Subcutaneous adipose tissue (tissue), 4 donors: Measurements from ENCODE around the gene CFHR3. TPM values are rescaled to one million over a fixed set of nuclear protein-coding genes. Genes with fewer than 3 reads are reported as not detected.
"Not testable (repeated sequence)": the region's sequence is repeated elsewhere in the genome, so short reads cannot be mapped to it uniquely, and the experiment has no call there.

Source experiments
- total RNA-seq, 4 donors: library from RNA; depleted of rRNA; stranded (reverse); fragments of >200 nt; gene quantifications; one replicate each; pipeline ENCODE4 v1.1.0, GENCODE V29; 2016
- TF ChIP-seq, protein P1 (sequence below): fragments of 450-650 bp; IDR thresholded peaks from one replicate; pipeline ENCODE4 v1.5.1; 2016; ENCODE audit warnings: low read depth, mild to moderate bottlenecking, control low read depth, antibody characterized with exemption, moderate library complexity

The CFHR3 gene
- total RNA-seq, 4 donors from 2014 or later, result 0.33 to 0.88 TPM; not detected in 2

DNA sequence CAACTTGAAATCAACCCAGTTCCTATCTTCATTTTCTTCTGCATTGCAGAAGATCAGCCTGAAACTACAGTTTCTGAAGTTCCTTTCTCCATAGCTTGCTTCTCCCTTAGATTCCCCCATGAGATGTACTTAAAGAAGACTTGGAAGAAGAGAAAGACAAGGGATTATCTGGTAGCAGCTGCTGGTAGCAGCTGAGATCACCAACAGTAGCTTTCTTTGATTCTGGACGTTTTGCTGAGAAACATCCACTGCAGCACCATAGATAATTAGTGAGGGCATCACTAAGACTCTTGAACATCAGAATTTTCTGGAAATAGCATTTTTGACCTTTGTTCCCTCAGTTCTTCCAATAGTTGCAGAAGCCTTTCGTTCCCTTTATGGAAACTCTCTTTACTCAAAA lies 465 bp upstream of the CFHR3 start:
- TF ChIP-seq, protein P1, sequence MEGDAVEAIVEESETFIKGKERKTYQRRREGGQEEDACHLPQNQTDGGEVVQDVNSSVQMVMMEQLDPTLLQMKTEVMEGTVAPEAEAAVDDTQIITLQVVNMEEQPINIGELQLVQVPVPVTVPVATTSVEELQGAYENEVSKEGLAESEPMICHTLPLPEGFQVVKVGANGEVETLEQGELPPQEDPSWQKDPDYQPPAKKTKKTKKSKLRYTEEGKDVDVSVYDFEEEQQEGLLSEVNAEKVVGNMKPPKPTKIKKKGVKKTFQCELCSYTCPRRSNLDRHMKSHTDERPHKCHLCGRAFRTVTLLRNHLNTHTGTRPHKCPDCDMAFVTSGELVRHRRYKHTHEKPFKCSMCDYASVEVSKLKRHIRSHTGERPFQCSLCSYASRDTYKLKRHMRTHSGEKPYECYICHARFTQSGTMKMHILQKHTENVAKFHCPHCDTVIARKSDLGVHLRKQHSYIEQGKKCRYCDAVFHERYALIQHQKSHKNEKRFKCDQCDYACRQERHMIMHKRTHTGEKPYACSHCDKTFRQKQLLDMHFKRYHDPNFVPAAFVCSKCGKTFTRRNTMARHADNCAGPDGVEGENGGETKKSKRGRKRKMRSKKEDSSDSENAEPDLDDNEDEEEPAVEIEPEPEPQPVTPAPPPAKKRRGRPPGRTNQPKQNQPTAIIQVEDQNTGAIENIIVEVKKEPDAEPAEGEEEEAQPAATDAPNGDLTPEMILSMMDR, result no peak

DNA sequence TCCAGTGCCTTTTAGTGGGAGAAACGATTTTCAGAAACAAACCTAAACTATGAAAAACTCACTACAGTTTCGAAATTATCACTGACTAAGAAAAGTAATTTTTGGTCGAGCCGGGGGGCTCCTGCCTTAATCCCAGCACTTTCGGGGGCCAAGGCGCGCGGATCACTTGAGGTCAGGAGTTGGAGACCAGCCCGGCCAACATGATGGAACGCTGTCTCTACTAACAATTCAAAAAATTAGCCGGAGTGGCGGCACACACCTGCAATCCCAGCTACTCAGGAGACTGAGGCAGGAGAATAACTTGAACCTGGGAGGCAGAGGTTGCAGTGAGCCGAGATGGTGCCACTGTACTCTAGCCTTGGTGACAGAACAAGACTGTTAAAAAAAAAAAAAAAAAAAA lies 3.0 kb downstream of the CFHR3 start:
- TF ChIP-seq, protein P1, result no peak

DNA sequence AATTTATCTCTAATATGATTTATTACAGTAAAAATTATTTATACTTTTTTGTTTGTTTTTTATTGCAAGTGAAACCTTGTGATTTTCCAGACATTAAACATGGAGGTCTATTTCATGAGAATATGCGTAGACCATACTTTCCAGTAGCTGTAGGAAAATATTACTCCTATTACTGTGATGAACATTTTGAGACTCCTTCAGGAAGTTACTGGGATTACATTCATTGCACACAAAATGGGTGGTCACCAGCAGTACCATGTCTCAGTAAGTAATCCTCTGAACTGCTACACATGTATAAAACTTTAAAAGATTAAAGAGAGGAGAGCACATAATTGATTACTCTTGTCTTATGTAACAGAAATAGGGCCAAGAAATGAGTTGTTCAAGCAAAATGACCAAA lies 4.5 kb downstream of the CFHR3 start:
- TF ChIP-seq, protein P1, result no peak

GRCh38 chr1:196797891-196798290 lies 23.3 kb downstream of the CFHR3 start:
- TF ChIP-seq, protein P1, result no peak

DNA sequence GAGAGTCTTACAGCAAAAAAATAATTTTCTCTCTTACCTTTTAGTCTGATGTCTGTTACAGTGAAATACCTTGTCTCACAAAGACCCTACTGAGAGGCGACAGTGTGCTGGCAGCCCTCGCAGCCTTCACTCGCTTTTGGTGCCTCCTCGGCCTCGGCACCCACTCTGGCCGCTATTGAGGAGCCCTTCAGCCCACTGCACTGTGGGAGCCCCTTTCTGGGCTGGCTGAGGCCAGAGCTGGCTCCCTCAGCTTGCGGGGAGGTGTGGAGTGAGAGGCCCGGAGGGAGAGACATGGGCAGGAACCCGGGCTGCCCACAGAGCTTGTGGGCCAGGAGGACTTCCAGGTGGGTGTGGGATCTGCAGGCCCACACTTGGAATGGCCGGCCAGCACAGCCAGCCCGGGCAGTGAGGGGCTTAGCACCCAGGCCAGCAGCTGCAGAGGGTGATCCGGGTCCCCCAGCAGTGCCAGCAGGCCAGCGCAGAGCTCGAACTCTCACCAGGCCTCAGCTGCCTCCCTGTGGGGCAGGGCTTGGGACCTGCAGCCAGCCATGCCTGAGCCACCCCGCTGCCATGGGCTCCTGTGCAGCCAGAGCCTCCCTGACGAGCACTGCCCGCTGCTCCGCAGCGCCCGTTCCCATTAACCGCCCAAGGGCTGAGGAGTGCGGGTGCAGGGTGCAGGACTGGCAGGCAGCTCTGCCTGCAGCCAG lies 34.0 kb downstream of the CFHR3 start:
- TF ChIP-seq, protein P1, result no peak

DNA sequence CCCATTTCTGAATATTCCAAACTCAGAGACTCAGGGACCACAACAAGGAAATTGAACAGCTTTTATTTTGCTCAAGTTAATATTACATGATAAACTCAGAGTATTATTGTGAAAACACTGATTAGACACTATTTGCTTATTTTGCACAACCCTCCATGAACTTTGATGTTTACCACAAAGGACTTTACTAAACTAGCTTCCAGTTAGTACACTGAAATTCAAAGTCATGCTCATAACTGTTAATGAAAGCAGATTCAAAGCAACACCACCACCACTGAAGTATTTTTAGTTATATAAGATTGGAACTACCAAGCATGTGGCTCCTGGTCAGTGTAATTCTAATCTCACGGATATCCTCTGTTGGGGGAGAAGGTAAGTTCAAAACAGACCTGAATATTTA lies 44.9 kb downstream of the CFHR3 start, which contains the start of gene CFHR1:
CFHR1 (plus strand) TSS at position 201 of the 400 bp plus-strand sequence; CDS start at position 315, 114 bp downstream.
- TF ChIP-seq, protein P1, result not testable (repeated sequence)

Other genes starting within 250 kb of the CFHR3 start
- 1 to 10 TPM; 1.9 to 9.7 (median 6.3) TPM for gene KCNT2, start 166.4 kb upstream of the CFHR3 start, total RNA-seq
- gene CFH, start 122.8 kb upstream of the CFHR3 start, total RNA-seq, result 100 to 1,000 TPM in 3 of 4 donors, 10 to 100 TPM in 1; 40.7 to 434 (median 374) TPM
- gene CFHR1, start 44.9 kb downstream of the CFHR3 start, total RNA-seq, result 1 to 10 TPM in 1 of 4 donors, under 1 TPM in 1, not detected in 2; 0.57 to 1.3 TPM
- not detected for gene CFHR4, start 113.2 kb downstream of the CFHR3 start, total RNA-seq
- gene CFHR2, start 168.9 kb downstream of the CFHR3 start, total RNA-seq, result not detected
- gene CFHR5, start 202.7 kb downstream of the CFHR3 start, total RNA-seq, result not detected